HG03039 (cell line): ENCODE data around the gene TRIM72.
"Not testable (repeated sequence)": the region's sequence is repeated elsewhere in the genome, so short reads cannot be mapped to it uniquely, and the experiment has no call there.

Experiments
- ATAC-seq: cut with Tn5 transposase; IDR thresholded peaks from one replicate; pipeline ENCODE4 v1.9.1; 2021; ENCODE audit warnings: mild to moderate bottlenecking, moderate library complexity; ENCODE audit not compliant: unreplicated experiment

TRIM72 gene

GRCh38 chr16:31214708-31215286 is 878 bp downstream of the TRIM72 start:
- no peak for ATAC-seq

GRCh38 chr16:31215287-31216162 is 1.6 kb downstream of the TRIM72 start:
- no peak for ATAC-seq

- ATAC-seq = no peak
Observed at GRCh38 chr16:31216422-31217135, 2.7 kb downstream of the TRIM72 start, which contains the start of gene PYDC1. Gene PYDC1, minus strand, starts transcription at chr16:31217135. Its CDS starts 107 bp downstream, at chr16:31217028.

- ATAC-seq = no peak
Observed at GRCh38 chr16:31217136-31217530, 3.2 kb downstream of the TRIM72 start.

- no peak for ATAC-seq
Observed at GRCh38 chr16:31219154-31219741, 5.3 kb downstream of the TRIM72 start.

- no peak for ATAC-seq
Observed at GRCh38 chr16:31221357-31222160, 7.6 kb downstream of the TRIM72 start.

GRCh38 chr16:31223044-31223443 is 9.1 kb downstream of the TRIM72 start:
- no peak for ATAC-seq

GRCh38 chr16:31224092-31224955 is 10.4 kb downstream of the TRIM72 start:
- no peak for ATAC-seq

GRCh38 chr16:31225193-31225592 is 11.3 kb downstream of the TRIM72 start:
- no peak for ATAC-seq

- ATAC-seq = no peak
Observed at GRCh38 chr16:31228206-31228605, 14.3 kb downstream of the TRIM72 start.

- no peak for ATAC-seq
Observed at GRCh38 chr16:31229501-31229900, 15.6 kb downstream of the TRIM72 start.

- no peak for ATAC-seq
Observed at GRCh38 chr16:31238041-31238440, 24.1 kb downstream of the TRIM72 start.

- no peak for ATAC-seq
Observed at GRCh38 chr16:31242206-31242605, 28.3 kb downstream of the TRIM72 start.

- ATAC-seq = no peak
Observed at GRCh38 chr16:31243734-31244670, 30.1 kb downstream of the TRIM72 start.

GRCh38 chr16:31245598-31245997 is 31.7 kb downstream of the TRIM72 start:
- not testable (repeated sequence) for ATAC-seq

GRCh38 chr16:31246296-31246695 is 32.4 kb downstream of the TRIM72 start:
- ATAC-seq = no peak

- no peak for ATAC-seq
Observed at GRCh38 chr16:31248344-31248743, 34.4 kb downstream of the TRIM72 start.

- ATAC-seq = no peak
Observed at GRCh38 chr16:31250782-31251384, 37.0 kb downstream of the TRIM72 start.
